Ovary (tissue), 9 donors: ENCODE measurements around the gene DERL3. TPM values are rescaled to one million over a fixed set of nuclear protein-coding genes. Genes with fewer than 3 reads are reported as not detected.
A peak's percentile ranks its signal among the peaks of the same experiment; 100 is the strongest.

Experiments
- DNase-seq, 5 donors: peaks; one replicate each; pipeline ENCODE4 v3.0.0-alpha.2; 2019 to 2020
- H3K27ac ChIP-seq, 2 donors: fragments of 200-600 bp; one replicate each; pipeline versions ENCODE4 v1.5.1 to v1.8.0; 2019 to 2022
- H3K27me3 ChIP-seq: fragments of 200-600 bp; one replicate; pipeline ENCODE4 v1.8.0; 2022
- H3K36me3 ChIP-seq: fragments of 200-600 bp; sonication (generic); one replicate; pipeline ENCODE4 v1.5.1; 2019
- H3K4me1 ChIP-seq: one replicate; pipeline ENCODE4 v1.8.1; 2013; ENCODE audit warnings: mild to moderate bottlenecking, moderate library complexity; ENCODE audit not compliant: insufficient read depth
- H3K4me3 ChIP-seq: fragments of 200-600 bp; sonication (generic); one replicate; pipeline ENCODE4 v1.5.1; 2017
- H3K9me3 ChIP-seq, 2 donors: fragments of 200-600 bp in 1 of 2; sonication (generic) in 1 of 2; one replicate each; pipeline versions ENCODE4 v1.5.1 to v1.8.1; 2013 to 2019; ENCODE audit warnings: mild to moderate bottlenecking in 1 of 2, moderate library complexity in 1 of 2
- CTCF ChIP-seq, 3 donors: fragments of 450-650 bp in 2 of 3; fragments of 200-600 bp in 1 of 3; IDR thresholded peaks; one replicate each; pipeline versions ENCODE4 v1.5.1 to v1.8.0; 2016 to 2022; ENCODE audit warnings: antibody characterized with exemption in 3 of 3, mild to moderate bottlenecking in 1 of 3
- EP300 ChIP-seq: sonication (generic); formaldehyde crosslinking; IDR thresholded peaks from one replicate; pipeline ENCODE4 v1.6.1; 2017; ENCODE audit warnings: antibody characterized with exemption
- POLR2A ChIP-seq: fragments of 450-650 bp; IDR thresholded peaks from one replicate; pipeline ENCODE4 v1.6.1; 2017; ENCODE audit warnings: antibody characterized with exemption, mild to moderate bottlenecking, moderate library complexity
- WGBS, 3 donors: extraction: QIAGEN DNeasy Blood & Tissue Kit in 1 of 3; methylation state at CpG; one replicate each; pipeline versions ENCODE4 v1.1.5 to v1.1.7; 2013 to 2017; 5-methylcytosine and 5-hydroxymethylcytosine counted together
- intact Hi-C, 4 donors: fragments of 100-400 bp; cut with DNase I; formaldehyde crosslinking; loops; one replicate each; pipeline versions ENCODE4 v1.11.0 to v1.15.1; 2022 to 2023
- polyA plus RNA-seq, 2 donors: library from polyadenylated mRNA; stranded (reverse); fragments of 200-250 nt in 1 of 2; fragments of 350-450 nt in 1 of 2; fragmentation: Illumina TruSeq in 1 of 2; extraction: RNeasy Lipid Tissue Mini Kit (QIAGEN cat#74804) in 1 of 2; gene quantifications; one replicate each; pipeline ENCODE4 v1.2.3, GENCODE V29; 2013 to 2014
- total RNA-seq, 7 donors: library from RNA; depleted of rRNA in 2 of 7; stranded (reverse); fragments of >200 nt in 2 of 7; fragmentation: NEBNext Ultra II Directional in 3 of 7; extraction: Animal tissue kit (Norgen Biotek cat#: 25700) in 3 of 7; gene quantifications; one replicate each; pipeline versions ENCODE4 v1.1.0 to v1.2.4, GENCODE V29; 2016 to 2023
- donor health status: DM: no; HTN: no; CAD: no; lungs with moderate emphysema.
- donor health status: DM: no; HTN: no; CAD: no.
- donor health status: Bipolar disorder and iron deficiency.
- donor health status: DM: yes; HTN: yes; CAD: no.
- donor health status: DM: no; HTN: no; CAD: no.
- donor health status: DM: yes; HTN: yes; CAD: no.

The DERL3 gene
- total and polyA plus RNA-seq, 9 donors, result 0.45 to 3.9 (median 1.8) TPM

- Histone ChIP-seq H3K9me3 (no peaks in the 10 kb centered on the region), H3K4me3 (no peak overlapping the region), H3K27me3 (no peaks in the 10 kb centered on the region), H3K36me3 (no peaks in the 10 kb centered on the region), H3K27ac (no peak overlapping the region), H3K4me1 (peaks cover 12% of the 10 kb centered on the region)
- TF ChIP-seq POLR2A (no peak), EP300 (no peak), CTCF (IDR thresholded peaks at IDR 0.05) (no peak)
- WGBS, 3 donors, result 54 to 64% (median 63%) methylated on average over 5 of the region's 5 CpGs
- no peak for DNase-seq
- intact Hi-C loops, result no loop called here
Observed at GRCh38 chr22:23796461-23796860, 42.3 kb downstream of the DERL3 start.

- no peaks in the 10 kb centered on the region for H3K9me3 ChIP-seq
- intact Hi-C loops, result no loop called here
- 84 to 94% (median 87%) methylated on average over 8 of the region's 8 CpGs for WGBS, 3 donors
- DNase-seq, result no peak
- H3K36me3 ChIP-seq, result no peaks in the 10 kb centered on the region
- H3K27me3 ChIP-seq, result no peaks in the 10 kb centered on the region
- no peak overlapping the region for H3K4me3 ChIP-seq
- peaks cover 35% of the 10 kb centered on the region for H3K4me1 ChIP-seq
- peak overlapping the region in 1 of 2 donors; percentile 63 for H3K27ac ChIP-seq
- TF ChIP-seq POLR2A, result no peak
- TF ChIP-seq EP300, result no peak
- TF ChIP-seq CTCF (IDR thresholded peaks at IDR 0.05), result no peak
Observed at GRCh38 chr22:23793326-23793725, 45.5 kb downstream of the DERL3 start.

- intact Hi-C loops, result no loop called here
- no peaks in the 10 kb centered on the region for H3K36me3 ChIP-seq
- H3K27me3 ChIP-seq, result no peaks in the 10 kb centered on the region
- 44 to 59% (median 50%) methylated on average over 24 to 25 of the region's 25 CpGs for whole genome bisulfite sequencing, 3 donors
- DNase-seq, result peak in 2 of 5 donors; percentile 52 to 63
- no peaks in the 10 kb centered on the region for H3K9me3 ChIP-seq
- no peak overlapping the region for H3K4me3 ChIP-seq
- TF ChIP-seq POLR2A (no peak), EP300 (no peak), CTCF (IDR thresholded peaks at IDR 0.05) (no peak)
- H3K27ac ChIP-seq, result peak overlapping the region; percentile 3 to 63
- H3K4me1 ChIP-seq, result peaks cover 36% of the 10 kb centered on the region
Observed at GRCh38 chr22:23791738-23792645, 46.8 kb downstream of the DERL3 start.

GRCh38 chr22:23790819-23791737 lies 47.7 kb downstream of the DERL3 start:
- no peak overlapping the region for H3K4me3 ChIP-seq
- TF ChIP-seq EP300 (no peak), CTCF (IDR thresholded peaks at IDR 0.05) (no peak), POLR2A (no peak)
- intact Hi-C loops, result no loop called here
- H3K27ac ChIP-seq, result peak overlapping the region; percentile 3 to 63
- H3K4me1 ChIP-seq, result peaks cover 40% of the 10 kb centered on the region
- no peaks in the 10 kb centered on the region for H3K27me3 ChIP-seq
- no peaks in the 10 kb centered on the region for H3K9me3 ChIP-seq
- H3K36me3 ChIP-seq, result no peaks in the 10 kb centered on the region
- 20 to 27% (median 23%) methylated on average over 11 of the region's 11 CpGs for WGBS, 3 donors
- peak; percentile 65 to 81 (median 72) for DNase-seq
